NCI-H2107 treated with DMSO at 0.1 percent for 48 hours (cell line): ENCODE measurements around the gene TDRD12.
"Not testable (repeated sequence)": the region's sequence is repeated elsewhere in the genome, so short reads cannot be mapped to it uniquely, and the experiment has no call there.

Experiments
- DNase-seq: peaks from one replicate; lab custom pipeline; 2025; ENCODE audit not compliant: unreplicated experiment; lab: John Stamatoyannopoulos, UW

TDRD12 gene

DNA sequence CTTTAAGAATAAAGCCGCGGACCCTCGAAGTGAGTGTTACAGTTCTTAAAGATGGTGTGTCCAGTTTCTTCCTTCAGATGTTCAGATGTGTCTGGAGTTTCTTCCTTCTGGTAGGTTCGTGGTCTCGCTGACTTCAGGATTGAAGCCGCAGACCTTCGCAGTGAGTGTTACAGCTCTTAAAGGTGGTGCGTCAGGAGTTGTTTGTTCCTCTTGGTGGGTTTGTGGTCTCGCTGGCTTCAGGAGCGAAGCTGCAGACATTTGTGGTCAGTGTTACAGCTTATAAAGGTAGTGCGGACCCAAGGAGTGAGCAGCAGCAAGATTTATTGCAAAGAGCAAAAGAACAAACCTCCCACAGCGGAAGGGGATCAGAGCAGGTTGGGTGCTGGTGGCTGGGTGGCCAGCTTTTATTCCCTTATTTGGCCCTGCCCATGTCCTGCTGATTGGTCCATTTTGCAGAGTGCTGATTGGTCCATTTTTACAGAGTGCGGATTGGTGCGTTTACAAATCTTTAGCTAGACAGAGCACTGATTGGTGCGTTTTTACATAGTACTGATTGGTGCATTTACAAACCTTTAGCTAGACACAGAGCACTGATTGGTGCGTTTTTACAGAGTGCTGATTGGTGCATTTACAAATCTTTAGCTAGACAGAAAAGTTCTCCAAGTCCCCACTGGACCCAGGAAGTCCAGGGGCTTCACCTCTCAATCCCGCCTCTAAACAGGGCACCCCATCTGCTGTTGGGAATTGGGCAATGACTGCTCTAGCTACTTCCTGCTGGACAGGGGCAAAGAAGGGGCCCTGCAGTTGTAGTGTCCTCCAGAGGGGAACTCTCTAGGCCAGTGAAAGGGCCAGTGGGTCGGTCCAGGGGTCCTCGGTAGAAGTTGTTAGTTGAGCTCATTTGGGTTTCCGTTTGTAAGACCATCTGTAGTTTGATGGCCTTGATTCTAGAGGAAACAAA, 26.1 kb upstream of the TDRD12 start:
- not testable (repeated sequence) for DNase-seq

DNA sequence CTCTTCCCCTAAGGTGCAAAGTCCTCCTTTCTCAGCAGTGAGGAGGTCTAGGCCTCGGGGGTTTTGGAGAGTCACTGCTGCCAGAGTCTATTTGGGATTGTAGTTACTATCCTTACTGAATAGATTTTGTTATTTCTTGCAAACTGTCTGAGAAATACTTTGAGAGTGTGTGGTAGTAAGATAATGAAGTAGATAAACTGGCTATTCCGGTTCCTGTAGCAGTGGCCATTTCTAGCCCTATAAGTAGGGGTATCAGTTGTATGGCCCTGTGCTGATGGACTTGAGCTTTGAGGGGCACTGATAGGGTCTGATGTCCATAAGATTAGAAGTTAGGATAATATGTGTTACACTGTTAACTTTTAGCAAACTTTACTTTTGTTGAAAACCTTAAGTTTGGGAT, 25.3 kb upstream of the TDRD12 start:
- DNase-seq: not testable (repeated sequence)

DNA sequence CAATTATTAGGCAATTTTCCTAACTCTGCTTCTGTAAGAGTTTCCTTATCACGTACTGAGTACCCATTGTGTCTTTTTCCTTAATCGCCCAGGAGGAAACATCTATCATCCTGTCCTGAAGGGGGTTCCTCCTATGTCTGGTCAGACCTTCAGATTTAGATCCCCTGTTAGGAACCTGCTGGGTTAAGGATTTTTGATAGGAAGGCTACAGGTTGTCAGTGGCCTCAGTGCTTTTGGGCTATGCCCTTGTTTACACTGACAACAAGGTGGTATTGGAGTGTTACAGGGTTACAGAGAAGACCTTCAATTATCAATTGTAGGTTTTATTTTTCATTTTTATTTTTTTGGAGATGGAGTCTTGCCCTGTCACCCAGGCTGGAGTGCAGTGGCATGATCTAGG, 24.7 kb upstream of the TDRD12 start:
- not testable (repeated sequence) for DNase-seq

DNA sequence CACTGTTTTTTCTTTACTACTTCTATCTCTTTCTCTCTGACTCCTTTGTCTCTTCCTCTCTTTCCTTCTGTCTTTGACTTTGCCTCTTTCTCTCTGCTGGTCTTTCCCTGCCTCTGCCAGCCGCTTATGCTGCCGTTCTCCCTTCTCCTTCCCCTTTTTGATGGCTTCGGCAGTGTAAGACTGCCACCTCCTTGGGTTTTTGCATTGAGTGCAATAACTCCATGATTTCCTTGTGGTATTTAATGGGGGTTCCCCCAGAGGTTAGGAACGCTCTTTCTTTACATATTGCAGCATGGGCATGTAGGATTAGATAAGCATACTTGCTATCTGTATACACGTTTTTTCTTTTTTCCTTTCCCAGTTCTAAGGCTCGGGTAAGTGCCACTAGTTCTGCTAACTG, 24.1 kb upstream of the TDRD12 start:
- DNase-seq: not testable (repeated sequence)

DNA sequence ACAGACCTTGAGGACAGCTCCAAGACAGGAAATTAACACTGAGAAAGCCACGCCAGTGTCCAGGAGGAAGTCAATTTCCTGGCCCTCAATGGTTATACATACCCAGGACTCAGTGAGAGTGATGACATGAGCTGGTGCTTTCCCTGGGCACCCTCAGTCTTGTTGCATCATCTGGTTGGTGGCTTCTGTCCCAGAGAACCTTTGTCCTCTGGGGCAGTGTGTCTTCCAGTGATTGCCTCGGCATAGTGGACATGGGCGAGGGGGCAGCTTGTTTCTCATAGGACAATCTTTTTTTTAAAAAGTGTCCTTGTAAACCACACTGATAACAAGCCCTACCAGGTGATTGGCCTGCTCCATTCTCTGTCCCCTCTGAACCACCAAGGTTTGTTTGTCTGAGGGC, 22.8 kb upstream of the TDRD12 start:
- not testable (repeated sequence) for DNase-seq

DNA sequence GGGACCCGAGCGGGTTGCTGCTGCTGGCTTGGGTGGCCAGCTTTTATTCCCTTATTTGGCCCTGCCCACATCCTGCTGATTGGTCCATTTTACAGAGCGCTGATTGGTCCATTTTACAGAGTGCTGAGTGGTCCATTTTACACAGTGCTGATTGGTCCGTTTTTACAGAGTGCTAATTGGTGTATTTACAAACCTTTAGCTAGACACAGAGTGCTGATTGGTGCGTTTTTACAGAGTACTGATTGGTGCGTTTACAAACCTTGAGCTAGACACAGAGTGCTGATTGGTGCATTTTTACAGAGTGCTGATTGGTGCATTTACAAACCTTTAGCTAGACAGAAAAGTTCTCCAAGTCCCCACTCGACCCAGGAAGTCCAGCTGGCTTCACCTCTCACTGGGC, 19.4 kb upstream of the TDRD12 start:
- DNase-seq: not testable (repeated sequence)

DNA sequence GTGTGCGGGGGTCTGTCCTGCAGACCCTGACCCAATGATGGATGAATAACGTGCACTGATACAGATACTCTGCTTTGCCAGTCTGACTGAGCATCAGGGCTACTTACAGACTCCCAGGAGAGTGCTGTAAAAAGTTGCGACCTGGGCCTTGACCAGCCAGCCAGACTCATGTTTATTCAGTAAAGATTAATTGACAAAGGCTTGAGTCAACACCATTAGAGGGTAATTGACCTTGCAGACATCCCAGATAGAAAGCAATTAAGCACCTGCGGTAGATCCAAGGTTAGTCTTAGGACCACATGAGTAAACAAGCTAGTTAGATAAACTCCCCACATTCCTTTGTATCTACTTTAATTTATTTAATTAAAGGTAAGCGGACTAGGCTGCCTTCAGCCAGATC, 17.6 kb upstream of the TDRD12 start:
- no peak for DNase-seq

DNA sequence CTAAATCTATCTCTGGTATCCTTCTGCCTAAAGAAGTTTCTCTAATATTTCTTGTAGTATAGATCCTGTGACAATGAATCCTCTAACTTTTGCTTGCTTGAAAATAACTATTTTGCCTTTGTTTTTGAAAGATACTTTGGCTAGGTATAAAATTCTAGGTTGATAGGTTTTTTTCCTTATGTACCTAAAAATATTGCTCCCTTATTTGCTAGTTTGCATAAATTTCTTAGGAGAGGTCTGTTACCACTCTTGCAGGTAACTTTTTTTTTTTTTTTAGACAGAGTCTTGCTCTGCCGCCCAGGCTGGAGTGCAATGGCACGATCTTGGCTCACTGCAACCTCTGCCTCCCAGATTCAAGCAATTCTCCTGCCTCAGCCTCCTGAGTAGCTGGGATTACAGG, 15.6 kb upstream of the TDRD12 start:
- DNase-seq: not testable (repeated sequence)

DNA sequence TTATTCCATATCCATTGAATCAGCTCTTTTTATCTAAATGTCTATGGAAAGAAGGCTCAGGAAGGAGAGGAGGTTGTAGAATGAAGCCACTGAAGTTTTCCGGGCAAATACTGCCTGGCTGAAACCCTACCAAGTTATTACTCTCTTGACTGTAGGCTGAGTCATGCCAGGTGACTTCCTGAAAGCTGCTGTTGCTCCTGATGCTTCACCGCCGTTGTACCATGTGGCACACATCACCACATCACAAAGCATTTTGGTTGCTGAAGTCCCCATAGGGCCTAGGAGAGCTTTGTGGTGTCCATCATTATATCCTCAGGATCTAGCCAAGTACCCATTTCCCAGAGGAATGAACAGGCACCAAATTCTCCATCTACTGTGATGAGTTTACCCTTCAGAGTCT, 11.1 kb upstream of the TDRD12 start:
- DNase-seq: no peak

DNA sequence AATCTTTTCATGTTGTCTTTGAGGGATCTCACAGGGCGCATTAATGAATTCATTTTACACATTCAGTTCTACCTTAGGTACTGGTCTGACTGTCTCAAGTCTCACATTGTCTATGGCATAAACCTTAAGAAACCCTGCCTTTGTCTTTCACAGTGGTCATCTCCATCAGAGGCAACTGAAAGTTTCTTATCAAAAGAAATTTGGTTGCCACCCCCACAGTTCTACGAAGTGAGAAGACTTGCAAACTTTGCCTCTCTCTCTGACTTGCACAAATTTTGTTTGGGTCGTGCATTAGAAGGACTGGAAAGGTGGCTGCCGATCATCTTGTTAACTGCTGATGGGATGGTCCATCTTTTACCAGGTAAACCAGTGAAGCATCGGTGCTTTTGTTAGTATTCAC, 10.5 kb upstream of the TDRD12 start:
- DNase-seq: no peak

DNA sequence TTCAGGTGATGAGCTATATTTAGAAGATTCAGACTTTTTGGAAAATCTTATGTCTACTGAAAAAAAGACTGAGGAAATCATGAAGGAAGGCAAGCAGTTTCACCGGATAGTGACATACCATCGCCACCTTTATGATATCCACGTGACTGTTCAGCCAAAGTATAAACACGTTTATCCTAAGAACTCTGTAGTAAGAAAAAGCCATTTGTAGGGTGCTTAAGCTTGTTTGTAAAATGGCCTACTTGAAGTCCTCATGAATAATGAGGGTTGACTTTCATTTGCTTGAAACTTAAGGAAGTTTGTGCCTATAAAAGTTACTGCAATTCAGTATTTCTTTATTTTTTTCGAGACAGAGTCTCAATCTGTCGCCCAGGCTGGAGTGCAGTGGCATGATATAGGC, 7.8 kb upstream of the TDRD12 start:
- no peak for DNase-seq

DNA sequence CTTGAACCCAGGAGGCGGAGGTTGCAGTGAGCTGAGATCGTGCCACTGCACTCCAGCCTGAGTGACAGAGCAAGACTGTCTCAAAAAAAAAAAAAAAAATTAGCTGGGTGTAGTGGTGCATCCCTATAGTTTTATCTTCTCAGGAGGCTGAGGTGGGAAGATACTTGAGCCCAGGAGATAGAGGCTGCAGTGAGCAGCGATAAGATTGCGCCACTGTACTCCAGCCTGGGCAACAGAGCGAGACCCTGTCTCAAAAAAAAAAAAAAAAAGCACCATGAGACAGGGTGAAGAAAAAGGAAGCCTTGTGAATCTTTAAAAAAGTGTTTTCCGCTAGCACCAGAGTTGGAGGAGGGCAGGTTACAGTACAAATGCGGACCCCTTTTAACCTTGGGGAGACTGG, 3.4 kb upstream of the TDRD12 start:
- not testable (repeated sequence) for DNase-seq

DNA sequence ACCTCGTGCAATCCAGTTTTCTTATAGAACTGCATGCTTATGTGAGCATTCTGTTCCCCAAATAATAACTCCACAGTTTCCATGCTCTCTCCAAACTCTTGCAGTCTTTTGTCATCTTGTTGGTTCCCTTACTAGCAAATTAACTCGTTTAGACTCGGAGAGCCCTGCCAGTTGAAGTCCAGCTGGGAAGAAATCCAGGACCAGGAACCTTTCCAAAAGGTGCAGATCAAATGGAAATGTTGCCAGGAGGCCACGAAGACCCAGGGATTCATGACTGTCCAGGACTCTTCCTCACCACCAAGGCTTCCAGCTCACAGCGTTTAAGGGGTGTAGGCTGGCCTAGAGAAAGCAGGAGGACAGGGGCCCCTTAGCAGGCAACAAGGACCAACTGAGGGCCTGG, 2.1 kb upstream of the TDRD12 start:
- no peak for DNase-seq

DNA sequence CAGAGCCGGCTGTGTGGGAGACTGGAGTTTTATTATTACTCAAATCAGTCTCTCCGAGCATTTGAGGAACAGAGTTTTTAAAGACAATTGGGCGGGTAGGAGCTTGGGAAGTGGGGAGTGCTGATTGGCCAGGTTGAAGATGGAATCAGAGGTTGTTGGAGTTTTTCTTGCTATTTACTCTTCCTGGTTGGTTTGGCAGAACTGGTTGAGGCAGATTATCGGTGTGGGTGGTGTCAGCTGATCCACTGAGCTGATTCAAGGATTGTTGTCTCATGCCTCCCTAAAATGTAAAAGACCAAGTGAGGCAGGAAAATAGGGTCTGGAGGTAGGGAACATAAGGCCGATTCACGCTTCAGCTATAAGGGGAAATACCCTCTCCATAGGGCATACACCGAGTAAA, 1.3 kb upstream of the TDRD12 start:
- DNase-seq: no peak

DNA sequence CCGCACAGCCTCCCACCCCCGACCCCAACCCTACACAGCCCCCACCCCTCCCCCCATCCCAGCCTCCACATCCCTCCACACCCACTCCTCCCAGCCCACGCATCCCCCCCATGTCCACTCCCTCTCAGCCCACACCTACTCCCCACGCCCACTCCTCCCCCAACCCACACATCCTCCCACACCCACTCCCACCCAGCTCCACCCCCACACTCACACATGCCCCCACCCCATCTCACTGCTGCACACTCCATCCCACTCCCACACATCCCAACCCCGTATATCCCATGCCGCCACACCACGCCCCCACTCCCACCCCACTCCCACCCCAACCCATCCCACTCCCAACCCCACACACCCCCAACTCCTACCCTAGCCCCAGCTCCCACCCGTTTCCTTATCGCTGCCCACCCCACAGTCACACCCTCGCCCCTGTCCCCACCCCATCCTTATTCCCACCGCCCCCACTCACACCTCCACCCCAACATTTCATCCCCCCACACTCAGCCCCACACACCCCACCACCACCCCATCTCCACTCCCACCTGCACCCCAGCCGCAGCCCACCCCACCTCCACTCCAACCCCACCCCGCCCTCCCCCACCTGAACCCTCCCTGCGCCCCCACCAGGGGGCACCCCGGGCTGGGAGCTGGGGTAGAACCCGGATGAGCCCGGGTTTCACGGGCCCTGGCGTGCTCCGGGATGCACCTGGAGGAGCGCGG, 809 bp downstream of the TDRD12 start:
- no peak for DNase-seq

DNA sequence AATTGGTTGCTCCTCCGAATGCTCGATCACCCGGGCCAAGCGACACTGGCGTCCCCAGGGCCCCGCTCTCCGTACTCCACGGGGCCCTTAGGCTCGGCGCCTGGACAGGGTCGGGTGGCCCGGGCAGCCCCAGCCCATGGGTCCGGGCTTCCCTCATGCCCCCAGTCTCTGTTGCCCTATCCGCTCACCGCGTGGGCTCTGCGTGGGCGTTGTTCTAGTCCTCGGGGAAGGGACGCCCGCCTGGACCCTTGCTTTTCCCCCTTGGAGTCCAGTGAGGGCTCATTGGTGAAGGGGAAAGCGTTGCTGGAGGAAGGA, 1.3 kb downstream of the TDRD12 start:
- no peak for DNase-seq

DNA sequence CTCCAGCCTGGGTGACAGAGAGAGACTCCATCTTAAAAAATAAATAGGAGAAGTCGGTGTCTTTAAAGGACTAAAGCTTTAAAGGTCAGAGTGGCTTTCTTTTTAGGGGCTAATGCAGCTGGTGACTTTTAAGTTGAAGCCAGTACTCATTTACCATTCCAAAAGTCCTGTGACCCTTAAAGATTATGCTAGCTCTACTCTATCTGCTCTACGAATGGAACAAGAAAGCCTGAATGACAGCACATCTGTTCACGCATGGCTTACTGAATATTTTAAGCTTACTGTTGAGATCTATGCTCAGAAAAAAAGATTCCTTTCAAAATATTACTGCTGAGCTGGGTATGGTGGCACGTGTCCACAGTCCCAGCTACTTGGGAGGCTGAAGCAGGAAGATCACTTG, 16.4 kb downstream of the TDRD12 start:
- DNase-seq: no peak

DNA sequence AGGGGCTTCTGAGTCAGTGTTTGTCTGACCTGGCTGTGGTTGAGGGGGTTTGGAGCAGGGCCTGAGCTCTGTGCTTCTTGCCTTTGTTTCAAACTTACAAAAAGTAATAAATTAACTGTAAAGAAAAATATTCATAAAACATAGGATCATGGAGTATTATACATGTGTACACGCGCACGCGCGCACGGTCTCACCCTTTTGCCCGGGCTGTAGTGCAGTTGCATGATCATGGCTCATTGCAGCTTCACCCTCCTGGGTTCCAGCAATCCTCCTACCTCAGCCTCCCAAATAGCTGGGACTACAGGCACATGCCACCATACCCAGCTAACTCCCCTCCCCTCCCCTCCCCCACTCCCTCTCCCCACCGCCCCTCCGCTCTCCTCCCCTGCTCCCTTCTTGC, 23.5 kb downstream of the TDRD12 start:
- no peak for DNase-seq

DNA sequence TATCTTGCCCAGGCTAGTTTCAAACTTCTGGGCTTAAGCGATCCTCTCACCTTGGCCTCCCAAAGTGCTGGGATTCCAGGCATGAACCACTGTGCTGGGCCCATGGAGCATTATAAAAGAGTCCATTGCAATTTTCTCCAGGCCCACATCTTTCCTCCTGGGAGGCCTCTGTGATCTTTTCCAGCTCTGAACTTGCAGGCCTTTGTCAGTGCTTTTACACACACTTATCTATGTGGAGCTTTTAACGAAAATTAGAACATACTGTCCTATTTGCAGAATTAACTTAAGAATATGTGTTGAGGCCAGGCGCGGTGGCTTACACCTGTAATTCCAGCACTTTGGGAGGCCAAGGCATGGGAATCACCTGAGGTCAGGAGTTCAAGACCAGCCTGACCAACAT, 23.9 kb downstream of the TDRD12 start:
- no peak for DNase-seq

DNA sequence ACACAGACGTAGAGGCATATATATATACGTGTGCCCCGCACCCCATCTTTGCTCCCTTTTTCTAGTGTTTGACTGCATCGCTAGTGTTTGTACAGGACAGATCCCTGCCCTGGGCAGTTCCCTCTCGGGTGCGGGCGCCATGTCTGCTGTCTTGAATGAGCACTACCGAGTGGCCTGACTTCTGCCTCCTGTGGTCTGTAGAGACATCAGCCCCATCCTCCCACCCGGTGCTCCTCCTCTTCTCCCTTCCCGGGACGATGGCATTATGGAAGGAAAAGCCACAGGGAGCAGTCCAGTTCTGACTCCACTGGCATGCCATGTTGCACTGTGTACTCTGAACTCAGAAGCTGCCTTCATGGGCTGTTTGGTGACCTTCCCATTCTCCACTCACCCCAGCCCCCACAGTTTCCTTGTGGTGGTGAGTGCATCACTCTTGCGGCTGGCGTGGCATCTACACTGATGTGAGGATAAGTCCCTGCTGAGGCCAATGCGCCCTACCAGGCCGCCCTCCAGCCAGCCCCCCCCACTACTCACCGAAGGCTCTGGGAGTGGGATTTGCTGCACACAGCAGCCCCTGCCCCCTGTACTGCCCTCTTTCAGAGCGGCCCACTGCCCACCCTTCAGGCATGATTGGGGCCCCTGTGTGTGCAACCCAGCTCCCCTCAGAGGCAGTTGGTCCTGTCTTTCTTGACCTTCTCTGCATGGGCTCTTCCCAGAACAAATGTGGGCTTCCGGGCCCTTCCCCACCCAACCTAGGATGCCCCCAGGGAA, 25.2 kb downstream of the TDRD12 start:
- DNase-seq: no peak

DNA sequence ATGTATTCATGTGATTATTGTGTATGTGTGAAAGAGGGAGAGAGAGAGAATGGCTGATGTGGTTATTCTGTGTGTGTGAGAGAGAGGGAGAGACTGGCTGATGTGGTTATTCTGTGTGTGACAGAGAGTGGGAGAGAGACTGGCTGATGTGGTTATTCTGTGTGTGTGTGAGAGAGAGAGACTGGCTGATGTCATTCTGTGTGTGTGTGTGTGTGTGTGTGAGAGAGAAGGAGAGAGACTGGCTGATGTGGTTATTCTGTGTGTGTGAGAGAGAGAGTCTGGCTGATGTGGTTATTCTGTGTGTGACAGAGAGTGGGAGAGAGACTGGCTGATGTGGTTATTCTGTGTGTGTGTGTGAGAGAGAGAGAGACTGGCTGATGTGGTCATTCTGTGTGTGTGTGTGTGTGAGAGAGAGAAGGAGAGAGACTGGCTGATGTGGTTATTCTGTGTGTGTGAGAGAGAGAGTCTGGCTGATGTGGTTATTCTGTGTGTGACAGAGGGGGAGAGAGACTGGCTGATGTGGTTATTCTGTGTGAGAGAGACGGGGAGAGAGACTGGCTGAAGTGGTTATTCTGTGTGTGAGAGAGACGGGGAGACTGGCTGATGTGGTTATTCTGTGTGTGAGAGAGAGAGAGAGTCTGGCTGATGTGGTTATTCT, 26.2 kb downstream of the TDRD12 start:
- not testable (repeated sequence) for DNase-seq
